ENCODE measurements around the gene FGR. TPM values are rescaled to one million over a fixed set of nuclear protein-coding genes. Genes with fewer than 3 reads are reported as not detected.

The FGR gene
- total and polyA plus RNA-seq, 2 of the 13 experiments (the other 11 are each of a cell fraction or from before 2014, with no cell fraction given), result not detected

DNA sequence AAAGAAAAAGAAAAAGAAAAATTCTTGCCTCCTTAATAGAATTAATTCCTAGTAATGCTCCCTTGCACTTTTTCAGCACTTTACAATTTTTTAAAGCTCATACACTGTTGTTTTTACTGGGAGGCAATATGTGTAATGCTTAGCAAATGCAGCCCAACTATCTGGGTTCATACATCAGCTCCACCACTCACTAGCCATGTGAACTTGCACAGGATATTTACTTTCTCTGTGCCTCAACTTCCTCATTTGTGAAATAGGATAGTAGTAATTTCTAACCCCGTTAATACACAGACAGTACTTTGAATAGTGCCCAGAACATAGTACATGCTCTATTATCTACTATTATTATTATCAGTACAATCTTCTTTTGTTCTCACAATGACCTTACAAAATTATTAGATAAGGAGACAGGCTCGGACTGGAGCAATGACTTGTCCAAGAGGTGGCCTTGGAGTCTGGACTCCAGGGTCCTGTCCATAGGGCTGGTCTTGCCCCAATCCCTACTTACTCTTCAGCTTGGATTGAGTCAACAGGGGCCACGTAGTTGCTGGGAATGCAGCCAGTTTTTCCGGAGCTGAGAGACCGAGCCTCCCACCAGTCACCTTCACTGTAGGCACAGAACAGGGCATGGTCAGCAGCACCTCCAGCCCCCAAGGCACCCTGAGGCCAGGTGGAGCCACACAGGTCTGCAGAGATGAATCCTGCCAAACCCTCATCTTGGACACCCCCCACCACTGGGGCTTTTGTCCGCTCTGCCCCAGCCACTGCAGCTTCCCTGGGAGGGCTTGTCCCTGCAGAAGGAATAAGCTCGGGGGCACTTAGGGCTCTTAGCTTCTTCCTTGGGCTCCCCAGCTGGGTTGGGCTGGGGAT lies 13.7 kb downstream of the FGR start (continued):
- TF ChIP-seq, protein P1, sequence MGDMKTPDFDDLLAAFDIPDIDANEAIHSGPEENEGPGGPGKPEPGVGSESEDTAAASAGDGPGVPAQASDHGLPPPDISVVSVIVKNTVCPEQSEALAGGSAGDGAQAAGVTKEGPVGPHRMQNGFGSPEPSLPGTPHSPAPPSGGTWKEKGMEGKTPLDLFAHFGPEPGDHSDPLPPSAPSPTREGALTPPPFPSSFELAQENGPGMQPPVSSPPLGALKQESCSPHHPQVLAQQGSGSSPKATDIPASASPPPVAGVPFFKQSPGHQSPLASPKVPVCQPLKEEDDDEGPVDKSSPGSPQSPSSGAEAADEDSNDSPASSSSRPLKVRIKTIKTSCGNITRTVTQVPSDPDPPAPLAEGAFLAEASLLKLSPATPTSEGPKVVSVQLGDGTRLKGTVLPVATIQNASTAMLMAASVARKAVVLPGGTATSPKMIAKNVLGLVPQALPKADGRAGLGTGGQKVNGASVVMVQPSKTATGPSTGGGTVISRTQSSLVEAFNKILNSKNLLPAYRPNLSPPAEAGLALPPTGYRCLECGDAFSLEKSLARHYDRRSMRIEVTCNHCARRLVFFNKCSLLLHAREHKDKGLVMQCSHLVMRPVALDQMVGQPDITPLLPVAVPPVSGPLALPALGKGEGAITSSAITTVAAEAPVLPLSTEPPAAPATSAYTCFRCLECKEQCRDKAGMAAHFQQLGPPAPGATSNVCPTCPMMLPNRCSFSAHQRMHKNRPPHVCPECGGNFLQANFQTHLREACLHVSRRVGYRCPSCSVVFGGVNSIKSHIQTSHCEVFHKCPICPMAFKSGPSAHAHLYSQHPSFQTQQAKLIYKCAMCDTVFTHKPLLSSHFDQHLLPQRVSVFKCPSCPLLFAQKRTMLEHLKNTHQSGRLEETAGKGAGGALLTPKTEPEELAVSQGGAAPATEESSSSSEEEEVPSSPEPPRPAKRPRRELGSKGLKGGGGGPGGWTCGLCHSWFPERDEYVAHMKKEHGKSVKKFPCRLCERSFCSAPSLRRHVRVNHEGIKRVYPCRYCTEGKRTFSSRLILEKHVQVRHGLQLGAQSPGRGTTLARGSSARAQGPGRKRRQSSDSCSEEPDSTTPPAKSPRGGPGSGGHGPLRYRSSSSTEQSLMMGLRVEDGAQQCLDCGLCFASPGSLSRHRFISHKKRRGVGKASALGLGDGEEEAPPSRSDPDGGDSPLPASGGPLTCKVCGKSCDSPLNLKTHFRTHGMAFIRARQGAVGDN (CRISPR knock-in tag; IDR thresholded peaks at IDR 0.05), result peak; percentile 43
- TF ChIP-seq, protein P2, sequence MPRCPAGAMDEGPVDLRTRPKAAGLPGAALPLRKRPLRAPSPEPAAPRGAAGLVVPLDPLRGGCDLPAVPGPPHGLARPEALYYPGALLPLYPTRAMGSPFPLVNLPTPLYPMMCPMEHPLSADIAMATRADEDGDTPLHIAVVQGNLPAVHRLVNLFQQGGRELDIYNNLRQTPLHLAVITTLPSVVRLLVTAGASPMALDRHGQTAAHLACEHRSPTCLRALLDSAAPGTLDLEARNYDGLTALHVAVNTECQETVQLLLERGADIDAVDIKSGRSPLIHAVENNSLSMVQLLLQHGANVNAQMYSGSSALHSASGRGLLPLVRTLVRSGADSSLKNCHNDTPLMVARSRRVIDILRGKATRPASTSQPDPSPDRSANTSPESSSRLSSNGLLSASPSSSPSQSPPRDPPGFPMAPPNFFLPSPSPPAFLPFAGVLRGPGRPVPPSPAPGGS (CRISPR knock-in tag; IDR thresholded peaks at IDR 0.05), result no peak
- no peak for TF ChIP-seq TBL1XR1 (IDR thresholded peaks at IDR 0.05; ENCODE audit: borderline replicate concordance, low read length, partially characterized antibody)
- no peak for TF ChIP-seq ZNF451 (CRISPR knock-in tag; IDR thresholded peaks at IDR 0.05)
- no peak for TF ChIP-seq ZIK1 (CRISPR knock-in tag; IDR thresholded peaks at IDR 0.05; ENCODE audit: borderline replicate concordance, low read depth)
- no peak for TF ChIP-seq MEIS2 (CRISPR knock-in tag; IDR thresholded peaks at IDR 0.05)
- TF ChIP-seq, protein P3, sequence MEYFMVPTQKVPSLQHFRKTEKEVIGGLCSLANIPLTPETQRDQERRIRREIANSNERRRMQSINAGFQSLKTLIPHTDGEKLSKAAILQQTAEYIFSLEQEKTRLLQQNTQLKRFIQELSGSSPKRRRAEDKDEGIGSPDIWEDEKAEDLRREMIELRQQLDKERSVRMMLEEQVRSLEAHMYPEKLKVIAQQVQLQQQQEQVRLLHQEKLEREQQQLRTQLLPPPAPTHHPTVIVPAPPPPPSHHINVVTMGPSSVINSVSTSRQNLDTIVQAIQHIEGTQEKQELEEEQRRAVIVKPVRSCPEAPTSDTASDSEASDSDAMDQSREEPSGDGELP (IDR thresholded peaks at IDR 0.05; ENCODE audit: borderline replicate concordance, low read depth), result no peak
- no peak for TF ChIP-seq ARNT2 (CRISPR knock-in tag; IDR thresholded peaks at IDR 0.05; ENCODE audit: low read depth)
- TF ChIP-seq, protein P4, sequence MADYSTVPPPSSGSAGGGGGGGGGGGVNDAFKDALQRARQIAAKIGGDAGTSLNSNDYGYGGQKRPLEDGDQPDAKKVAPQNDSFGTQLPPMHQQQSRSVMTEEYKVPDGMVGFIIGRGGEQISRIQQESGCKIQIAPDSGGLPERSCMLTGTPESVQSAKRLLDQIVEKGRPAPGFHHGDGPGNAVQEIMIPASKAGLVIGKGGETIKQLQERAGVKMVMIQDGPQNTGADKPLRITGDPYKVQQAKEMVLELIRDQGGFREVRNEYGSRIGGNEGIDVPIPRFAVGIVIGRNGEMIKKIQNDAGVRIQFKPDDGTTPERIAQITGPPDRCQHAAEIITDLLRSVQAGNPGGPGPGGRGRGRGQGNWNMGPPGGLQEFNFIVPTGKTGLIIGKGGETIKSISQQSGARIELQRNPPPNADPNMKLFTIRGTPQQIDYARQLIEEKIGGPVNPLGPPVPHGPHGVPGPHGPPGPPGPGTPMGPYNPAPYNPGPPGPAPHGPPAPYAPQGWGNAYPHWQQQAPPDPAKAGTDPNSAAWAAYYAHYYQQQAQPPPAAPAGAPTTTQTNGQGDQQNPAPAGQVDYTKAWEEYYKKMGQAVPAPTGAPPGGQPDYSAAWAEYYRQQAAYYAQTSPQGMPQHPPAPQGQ (CRISPR knock-in tag; IDR thresholded peaks at IDR 0.05; ENCODE audit: borderline replicate concordance), result no peak
- no peak for TF ChIP-seq ZNF143 (CRISPR knock-in tag; IDR thresholded peaks at IDR 0.05)
- TF ChIP-seq ZNF615 (CRISPR knock-in tag; IDR thresholded peaks at IDR 0.05; ENCODE audit: borderline replicate concordance), result no peak
- TF ChIP-seq, protein P5, sequence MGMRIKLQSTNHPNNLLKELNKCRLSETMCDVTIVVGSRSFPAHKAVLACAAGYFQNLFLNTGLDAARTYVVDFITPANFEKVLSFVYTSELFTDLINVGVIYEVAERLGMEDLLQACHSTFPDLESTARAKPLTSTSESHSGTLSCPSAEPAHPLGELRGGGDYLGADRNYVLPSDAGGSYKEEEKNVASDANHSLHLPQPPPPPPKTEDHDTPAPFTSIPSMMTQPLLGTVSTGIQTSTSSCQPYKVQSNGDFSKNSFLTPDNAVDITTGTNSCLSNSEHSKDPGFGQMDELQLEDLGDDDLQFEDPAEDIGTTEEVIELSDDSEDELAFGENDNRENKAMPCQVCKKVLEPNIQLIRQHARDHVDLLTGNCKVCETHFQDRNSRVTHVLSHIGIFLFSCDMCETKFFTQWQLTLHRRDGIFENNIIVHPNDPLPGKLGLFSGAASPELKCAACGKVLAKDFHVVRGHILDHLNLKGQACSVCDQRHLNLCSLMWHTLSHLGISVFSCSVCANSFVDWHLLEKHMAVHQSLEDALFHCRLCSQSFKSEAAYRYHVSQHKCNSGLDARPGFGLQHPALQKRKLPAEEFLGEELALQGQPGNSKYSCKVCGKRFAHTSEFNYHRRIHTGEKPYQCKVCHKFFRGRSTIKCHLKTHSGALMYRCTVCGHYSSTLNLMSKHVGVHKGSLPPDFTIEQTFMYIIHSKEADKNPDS (CRISPR knock-in tag; IDR thresholded peaks at IDR 0.05), result no peak
- TF ChIP-seq ZMYM2 (CRISPR knock-in tag; IDR thresholded peaks at IDR 0.05), result no peak
